GM21515 (cell line): Measurements from ENCODE around the gene STRA6.

Source experiments
- ATAC-seq: cut with Tn5 transposase; IDR thresholded peaks from one replicate; pipeline ENCODE4 v1.9.1; 2021; ENCODE audit not compliant: unreplicated experiment

The STRA6 gene, protein sequence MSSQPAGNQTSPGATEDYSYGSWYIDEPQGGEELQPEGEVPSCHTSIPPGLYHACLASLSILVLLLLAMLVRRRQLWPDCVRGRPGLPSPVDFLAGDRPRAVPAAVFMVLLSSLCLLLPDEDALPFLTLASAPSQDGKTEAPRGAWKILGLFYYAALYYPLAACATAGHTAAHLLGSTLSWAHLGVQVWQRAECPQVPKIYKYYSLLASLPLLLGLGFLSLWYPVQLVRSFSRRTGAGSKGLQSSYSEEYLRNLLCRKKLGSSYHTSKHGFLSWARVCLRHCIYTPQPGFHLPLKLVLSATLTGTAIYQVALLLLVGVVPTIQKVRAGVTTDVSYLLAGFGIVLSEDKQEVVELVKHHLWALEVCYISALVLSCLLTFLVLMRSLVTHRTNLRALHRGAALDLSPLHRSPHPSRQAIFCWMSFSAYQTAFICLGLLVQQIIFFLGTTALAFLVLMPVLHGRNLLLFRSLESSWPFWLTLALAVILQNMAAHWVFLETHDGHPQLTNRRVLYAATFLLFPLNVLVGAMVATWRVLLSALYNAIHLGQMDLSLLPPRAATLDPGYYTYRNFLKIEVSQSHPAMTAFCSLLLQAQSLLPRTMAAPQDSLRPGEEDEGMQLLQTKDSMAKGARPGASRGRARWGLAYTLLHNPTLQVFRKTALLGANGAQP

DNA sequence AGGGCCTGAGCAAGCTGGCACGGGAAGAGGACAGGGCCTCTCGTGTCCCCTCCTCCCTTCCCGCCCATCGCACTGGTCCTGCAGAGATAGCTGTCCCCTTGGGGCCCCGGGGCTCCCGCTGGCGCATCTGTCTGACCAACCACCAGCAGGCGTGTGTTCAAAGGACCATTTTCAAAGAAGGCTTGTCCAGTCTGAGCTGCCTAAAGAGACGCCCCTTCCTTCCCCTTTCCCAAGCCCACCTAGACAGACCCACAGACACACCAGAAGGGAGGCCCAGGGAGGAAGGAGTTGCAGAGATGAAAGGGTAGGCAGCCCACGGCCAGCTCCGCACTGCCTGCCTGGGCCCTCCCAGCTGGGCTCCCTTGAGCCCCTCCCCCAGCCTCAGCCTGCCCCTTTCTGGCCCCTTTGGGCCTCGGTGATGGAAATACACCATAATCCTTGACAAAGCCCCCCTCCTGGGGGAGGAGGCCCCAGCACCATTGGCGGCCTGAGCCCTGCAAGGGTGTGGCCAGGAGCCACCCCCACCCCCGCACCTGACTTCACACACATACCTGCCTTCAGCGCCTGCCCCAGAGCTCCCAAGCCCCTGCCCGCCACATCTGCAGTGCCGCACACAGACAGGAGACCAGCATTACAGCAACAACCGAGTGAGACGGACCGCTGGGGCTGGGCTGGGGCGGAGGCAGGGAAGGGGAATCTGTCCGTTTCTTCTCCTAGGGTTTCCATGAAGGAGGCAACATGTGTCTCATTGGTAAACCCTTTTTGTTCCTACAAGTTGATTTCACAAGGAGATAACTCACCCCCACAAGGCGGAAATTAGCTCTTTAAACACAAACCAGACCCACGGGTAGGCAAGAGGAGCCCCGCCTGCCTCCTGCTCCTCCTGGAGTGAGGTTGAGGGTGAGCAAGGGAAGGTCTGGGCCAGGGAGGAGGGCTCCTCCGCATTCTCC lies at the start of gene STRA6:
TSS of gene STRA6 (minus strand) at position 336 of the 950 bp plus-strand sequence. CDS start 520 bp downstream, outside the sequence.
- no peak for ATAC-seq

DNA sequence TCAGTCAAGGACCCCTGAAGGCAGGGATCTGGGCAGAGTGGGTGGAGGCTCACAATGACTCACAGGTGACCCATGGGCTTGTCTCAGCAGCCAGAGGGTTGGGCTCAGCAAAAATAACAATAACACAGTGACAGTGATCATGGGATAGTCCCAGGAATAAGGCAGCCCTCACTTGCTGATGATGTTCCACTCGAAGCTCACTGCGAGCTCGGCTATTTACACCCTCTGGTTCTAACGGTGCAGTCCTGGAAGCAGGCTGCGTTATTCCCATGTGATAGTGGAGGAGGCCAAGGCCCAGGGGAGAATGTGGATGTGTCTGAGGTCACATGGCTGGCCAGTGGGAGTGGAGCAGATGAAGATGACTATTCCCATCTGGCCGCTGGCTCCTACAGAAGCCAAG lies 49.7 kb upstream of the STRA6 start:
- ATAC-seq = no peak

DNA sequence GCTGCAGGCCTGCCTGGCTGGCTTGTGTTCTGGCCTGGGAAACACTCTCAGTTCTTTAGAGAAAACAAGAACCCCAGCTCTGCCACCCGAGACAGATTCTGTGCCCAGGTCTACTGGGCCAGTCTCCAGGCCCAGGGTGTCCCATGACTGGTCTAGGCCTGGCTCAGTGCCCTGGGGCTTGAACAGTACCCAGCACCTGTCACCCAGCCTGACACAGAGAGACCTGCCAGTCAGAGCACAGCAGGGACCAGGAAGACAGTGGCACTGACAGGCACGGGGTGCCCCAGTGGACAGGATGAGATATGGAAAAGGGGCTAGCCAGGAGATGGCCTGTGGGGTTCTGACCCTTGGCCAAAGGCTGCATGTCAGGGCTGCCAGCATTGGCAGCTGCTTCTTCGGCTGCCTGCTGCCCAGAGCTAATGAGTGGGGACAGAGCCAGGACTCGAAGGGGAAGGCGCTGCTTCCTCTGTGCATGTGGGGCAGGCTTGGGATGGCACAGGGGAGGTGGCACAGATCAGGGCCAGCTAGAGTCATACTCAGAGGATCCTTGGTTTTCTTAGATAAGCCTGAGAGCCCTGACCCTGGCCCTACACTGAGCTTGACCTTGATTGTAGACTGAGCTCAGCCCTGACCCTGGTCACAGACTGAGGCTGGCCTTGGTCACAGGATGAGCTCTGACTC lies 48.7 kb upstream of the STRA6 start:
- ATAC-seq = no peak

DNA sequence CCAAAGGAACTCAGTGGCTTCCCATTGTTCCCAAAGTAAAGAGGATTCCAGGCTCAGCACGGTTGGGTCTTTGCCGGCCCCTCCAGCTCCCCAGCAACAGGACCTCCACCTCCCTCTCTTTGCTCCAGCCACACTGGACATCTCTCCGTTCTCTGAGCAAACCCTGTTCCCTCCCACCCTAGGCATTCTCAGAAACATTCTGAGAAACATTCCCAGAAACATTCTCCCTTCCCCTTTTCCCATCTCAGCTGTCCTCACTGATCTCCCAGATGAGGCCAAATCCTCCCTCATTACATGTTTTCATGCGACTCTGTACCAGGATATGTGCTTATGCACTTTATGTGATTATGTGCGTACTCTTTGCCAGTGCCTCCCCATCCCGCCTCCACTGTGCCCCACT lies 47.7 kb upstream of the STRA6 start:
- ATAC-seq = no peak

DNA sequence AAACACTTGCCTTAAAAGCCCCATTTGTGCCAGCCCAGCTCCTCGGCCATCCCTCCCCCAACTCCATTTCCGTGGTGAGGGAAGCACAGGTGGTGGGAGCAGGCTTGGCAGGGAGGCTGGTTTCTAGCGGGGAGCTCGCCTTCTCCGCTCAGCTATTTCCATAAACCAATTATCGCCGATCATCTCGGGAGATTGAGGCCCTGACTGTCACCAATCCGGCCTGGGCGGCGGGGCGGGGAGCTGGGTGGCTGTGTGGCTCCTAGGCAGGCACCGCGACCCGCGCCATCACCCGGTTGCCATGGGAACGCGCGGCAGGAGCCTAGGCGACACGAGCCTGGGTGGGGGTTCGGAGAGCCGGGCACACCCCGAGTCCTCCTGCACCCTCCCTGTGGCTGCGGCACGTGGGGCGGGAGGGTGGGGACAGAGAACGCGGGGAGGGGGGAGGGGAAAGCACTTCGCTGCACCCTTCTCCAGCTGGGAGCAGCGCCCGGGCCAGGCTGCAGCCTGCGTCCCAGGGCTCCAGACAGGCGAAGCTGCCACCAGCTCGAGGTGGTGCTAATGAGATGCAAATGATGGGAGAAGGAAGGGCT lies 42.9 kb upstream of the STRA6 start:
- no peak for ATAC-seq

DNA sequence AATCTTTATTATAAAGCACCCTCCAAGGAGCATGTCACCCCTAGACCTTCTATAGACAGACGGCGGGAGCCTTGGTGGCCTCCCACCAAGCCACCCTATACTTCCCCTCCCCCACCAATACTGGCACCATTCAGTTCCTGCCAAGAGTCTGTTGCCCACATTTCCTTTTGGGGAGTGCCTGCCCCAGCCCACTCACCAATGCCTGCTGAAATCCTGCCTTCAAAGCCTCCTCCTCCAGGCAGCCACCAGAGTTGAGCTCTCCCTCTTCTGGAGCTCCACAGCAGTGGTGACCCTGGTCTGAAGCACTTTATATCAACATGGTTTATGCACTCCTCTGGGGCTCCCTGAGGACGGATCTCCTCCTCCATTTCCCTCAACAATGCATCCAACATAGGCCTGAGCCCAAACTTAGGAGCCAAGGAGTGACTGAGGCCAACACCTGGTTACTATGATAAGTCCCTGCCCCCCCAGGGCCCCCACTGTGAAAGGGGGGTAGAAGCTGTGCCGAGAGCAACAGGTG lies 42.3 kb upstream of the STRA6 start:
- ATAC-seq = no peak

DNA sequence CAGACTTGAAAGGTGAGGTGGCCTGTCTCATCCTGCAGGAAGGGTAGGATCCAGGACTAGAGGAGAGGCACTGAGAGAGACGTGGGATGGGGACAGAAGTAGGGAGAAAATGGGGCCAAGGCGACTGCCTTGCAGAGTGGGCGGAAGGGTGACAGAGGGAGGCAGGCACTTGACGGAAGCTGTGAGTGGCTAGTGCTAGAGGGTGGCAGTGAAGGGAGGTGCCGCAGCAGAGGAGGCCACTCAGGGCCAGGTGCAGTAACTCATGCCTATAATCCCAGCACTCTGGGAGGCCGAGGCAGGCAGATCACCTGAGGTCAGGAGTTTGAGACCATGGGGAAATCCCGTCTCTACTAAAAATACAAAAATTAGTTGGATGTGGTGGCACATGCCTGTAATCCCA lies 40.8 kb upstream of the STRA6 start:
- ATAC-seq = no peak

DNA sequence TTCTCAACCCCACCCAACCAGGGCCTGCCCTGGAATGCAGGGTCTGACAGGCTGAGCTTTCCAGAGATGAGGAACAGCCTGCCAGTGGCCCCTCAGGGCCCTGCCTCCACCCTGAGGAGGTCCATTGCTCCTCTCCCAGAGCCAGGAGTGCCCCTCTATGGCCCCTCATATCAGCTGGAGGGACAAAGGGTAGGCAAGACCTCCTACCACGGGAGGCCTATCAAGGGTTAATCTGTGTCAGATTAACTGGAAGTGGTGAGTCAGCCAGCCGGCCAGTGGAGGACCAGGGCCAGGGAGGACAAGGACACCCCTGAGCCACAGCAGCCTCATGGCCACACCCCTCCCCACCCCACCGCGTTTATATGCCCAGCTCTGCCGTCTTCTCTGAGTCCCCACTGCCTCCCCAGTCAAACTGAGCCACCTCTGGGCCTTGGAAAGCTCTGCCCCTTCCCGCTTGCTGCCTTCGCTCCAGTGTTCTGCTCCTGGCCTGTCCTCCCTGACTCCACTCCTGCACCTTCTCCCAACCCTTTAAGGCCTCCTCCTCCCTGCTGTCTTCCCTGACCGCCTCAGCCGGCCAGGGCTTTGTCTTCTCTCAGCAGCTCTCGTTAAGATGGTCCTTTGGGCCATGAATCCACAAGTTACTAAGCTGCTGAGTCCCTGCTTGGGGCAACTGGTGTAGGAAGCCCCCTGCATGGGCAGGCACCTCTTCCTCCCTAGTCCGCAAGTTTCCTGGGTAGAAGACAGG lies 40.0 kb upstream of the STRA6 start:
- no peak for ATAC-seq

DNA sequence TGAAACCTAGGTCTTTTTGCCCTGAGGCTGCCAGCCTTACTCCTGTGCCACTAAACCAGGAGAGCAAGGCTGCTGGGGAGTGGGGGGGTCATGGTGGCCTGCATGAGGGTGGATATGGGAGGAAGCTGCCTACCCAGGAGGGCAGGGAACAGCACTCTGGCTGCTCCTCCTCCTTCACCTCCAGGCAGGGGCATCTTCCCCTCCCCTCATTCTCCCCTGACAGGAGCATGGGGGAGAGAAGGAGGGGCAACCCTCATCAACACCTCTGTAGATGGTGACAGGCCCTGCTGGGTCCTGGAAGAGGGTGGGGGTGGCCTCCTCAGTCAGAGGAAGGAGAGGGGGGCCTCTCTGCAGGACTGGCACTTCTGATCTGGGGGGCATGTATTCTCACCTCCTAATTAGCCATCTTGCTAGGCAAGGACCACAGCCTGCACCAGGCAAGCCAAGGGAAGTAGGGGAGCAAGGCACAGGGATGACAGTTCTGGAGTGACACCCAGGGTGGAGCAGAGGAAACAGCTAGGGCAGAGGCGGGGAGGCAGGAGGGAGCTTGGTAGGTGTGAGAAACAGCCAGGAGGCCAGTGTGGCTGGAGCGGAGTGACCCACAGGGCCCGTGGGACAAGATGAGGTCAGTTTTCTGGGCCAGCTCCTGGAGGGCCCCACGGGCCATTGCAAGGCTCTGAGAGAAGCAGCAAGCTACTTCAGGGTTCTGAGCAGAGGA lies 38.5 kb upstream of the STRA6 start:
- ATAC-seq = no peak

DNA sequence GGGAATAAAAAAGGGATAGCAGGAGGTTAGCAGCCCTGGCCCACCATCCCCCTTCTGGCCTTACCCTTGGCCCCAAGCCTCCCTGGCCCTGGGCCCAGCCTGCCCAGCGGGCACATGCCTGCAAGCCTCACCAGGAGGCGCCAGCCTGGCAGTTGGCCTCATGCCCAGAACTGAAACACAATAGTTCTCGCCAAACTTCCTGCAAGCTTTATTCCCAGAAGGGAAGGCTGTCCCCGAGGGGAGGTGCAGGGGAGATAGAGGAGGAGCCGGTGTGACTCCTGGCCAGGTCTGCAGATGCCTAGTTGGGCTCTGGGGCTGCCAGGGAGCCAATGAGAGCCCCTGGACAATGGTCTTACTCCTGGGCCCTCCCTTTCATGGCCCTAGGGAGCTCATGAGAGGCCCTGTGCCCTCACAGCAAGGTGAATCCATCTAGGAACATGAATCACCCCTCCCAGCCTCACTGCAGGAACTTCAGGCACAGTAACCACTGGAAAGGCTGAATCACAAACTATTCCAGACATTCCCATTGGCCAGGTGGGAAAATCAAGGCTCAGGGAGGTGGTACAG lies 37.5 kb upstream of the STRA6 start:
- ATAC-seq = no peak

DNA sequence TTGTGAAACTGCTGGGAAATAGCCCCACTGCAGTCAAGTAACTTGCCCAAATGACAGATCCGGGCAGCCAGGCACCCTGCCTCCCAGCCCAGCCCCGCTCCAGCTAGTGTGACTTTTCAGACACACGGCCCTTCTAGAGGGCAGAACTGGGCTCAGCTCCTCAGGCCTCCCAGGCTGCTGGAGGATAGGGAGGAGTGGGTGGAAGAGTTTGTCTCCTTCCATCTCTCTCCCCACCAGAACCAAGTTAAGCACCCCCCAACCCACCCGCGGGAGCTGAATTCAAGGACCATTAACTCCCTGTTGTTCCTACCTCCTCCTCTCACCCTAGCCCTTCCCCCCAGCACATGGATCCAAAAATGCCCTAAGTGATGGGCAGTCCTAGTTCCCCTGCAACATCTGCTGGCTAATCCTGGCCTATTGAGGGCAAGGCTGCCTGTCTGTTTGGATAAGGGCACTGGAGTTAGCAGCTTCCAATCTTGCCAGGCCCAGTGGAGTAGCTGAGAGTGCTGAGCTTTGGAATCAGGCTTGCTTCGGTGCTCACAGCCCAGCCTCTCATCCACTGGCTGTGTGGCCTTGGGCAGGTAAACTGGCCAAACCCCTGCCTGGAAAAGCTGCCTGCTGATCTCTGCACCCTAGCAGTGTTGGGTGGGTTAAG lies 36.6 kb upstream of the STRA6 start:
- no peak for ATAC-seq

DNA sequence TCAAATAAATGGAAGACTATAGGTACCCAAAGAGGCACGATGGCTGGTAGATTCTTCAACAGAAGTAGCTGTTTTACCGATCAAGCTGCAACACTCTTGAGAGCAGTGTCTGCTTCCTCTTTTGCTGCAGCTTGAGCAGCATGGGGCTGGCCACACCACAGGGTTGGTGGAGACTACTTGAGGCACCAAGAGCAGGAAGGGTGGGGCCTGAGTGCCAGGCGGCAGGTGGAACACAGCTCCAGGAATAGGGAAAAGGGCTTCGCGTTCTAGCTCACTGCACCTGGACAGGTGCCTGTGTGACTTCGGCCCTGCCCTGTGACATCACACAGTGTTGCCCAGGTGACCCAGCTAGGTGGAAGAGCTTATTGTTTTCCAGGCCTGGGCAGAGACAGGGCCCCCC lies 33.4 kb upstream of the STRA6 start, which contains the start of gene CCDC33:
TSS of gene CCDC33 (plus strand) at position 365 of the 400 bp plus-strand sequence. CDS start 394 bp downstream, outside the sequence.
- no peak for ATAC-seq

DNA sequence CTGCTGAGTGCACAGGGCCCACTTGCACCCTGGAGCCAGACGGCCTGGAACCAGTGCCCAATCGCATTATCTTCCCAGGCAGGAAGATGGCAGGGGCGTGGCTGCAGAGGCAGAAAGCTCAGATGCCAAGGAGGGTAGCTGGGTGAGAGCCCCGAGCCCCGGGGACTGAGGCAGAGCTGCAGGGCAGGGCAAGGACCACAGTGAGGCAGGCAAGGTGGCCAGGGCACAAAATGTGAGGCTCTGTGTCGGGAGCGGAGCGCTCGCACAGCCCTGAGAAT lies 31.9 kb upstream of the STRA6 start:
- no peak for ATAC-seq

DNA sequence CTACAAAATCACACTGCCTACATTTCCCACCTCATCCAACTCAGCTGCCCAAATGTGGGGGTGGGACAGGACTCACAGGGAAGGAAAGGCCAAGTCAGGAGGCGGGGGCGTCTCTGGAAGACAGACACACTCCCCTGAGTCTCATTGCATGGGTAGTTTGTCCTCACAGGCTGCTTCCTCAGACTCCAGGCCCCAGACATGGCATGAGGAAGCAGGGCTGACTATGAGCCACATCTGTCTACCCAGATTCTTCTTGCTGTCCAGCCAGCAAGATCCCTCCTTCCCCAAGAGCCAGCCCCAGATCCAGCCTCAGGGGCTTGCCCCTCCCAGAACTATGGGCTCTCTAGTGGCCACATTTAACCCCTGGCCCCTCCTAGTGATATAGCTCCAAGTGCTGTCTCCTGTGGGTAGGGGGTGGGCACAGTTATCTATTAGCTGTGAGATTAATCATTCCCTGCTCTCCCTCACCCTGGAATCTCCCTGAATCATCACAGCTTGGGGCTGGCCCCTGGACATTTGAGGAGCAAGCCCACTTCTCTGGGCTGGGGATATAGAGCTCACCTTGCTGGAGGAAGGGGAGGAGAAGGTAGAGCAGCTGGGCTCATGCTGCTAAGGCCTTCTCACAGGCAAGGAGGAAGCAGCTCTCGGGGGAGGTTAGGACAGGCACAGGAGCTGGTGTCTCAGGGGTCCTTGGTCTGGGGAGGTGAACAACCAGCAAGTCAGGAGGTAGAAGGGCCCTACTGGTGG lies 31.4 kb upstream of the STRA6 start:
- no peak for ATAC-seq

DNA sequence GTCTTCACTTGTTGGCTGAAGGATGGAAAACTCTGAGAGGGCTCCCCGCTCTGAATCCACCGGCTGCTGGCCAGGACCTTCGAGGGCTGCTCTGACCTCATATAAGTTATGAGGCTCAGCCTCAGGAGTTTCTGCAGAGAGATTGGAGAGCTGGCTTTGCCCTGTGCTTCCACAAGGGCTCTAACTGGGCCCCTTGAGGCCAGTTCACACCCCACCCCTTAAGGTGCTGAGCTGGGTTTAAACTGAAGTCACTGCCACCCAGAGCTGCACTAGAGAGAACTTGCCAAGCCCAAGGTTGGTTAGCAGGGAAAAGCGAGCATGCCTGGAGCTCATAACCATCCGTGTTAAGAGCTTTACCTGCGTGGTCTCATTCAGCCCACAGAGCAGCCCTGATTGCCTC lies 30.8 kb upstream of the STRA6 start:
- no peak for ATAC-seq

DNA sequence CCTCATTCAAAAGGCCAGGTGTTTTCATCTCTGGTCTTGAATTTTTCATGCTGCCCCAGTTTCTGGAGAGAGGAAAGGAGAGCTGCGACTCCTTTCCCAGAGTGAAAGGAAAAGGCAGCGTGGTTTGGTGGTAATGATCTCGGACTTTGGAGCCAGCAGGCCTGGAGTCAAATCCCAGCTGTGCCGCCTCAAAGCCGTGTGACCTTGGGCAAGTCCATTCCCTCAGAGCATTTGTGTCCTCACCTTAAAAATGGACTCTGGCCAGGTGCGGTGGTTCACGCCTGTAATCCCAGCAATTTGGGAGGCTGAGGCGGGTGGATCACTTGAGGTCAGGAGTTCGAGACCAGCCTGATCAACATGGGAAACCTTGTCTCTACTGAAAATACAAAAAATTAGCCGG lies 28.9 kb upstream of the STRA6 start:
- no peak for ATAC-seq

DNA sequence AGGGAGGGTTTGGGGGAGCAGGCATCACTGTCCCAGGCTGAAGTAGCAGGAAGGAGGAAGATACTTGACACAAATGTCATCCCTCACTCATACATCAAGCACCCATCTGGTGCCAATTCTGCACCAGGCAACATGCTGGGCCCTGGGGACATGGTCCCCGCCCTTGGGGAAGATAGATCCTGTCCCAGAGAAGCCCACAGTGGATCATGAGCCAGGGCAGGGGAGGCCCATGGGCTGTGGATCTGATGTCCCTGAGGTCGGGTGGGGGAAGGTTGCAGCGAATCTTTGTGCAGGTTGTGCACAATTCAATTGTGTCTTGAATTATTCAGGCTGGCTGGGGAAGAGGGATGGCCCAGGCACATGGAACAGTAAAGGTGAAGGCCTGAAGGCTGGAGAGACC lies 27.1 kb upstream of the STRA6 start:
- ATAC-seq = no peak

DNA sequence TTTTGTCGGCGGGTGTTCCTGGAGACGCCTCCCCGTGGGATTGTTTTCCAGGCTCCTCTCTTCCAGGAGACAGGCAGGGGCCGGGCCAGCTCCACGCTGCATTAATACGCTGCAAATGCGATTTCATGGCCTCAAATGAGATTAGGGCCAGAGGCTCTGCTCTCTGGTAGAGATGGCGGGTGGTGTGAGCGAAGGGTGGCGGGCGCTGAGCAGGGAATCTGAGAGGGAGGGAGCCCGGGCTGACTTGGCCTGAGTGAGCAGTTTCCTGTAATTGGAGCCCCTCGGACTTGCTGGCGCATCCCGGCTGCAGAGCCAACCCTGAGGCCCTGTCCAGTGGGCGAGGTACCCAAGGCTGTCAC lies 26.1 kb upstream of the STRA6 start:
- no peak for ATAC-seq
